K562 (cell line): ENCODE measurements around the gene LCP2. TPM values are rescaled to one million over a fixed set of nuclear protein-coding genes. Genes with fewer than 3 reads are reported as not detected.

Experiments used
- BACH1 ChIP-seq: fragments of 200-800 bp; sonication (Bioruptor generic); IDR thresholded peaks from 2 replicates; pipeline ENCODE4 v1.6.1; 2016; ENCODE audit warnings: missing genetic modification characterization, missing compliant biosample characterization
- RAD21 ChIP-seq, 2 experiments: fragments of 250-450 bp in 1 of 2; fragments of 450-650 bp in 1 of 2; sonication (Bioruptor Pico) in 1 of 2; formaldehyde crosslinking in 1 of 2; IDR thresholded peaks in 1 of 2; conservative IDR thresholded peaks in 1 of 2; 2 replicates each; pipeline versions ENCODE4 v1.4.0 to v1.8.0; 2020 to 2022; ENCODE audit warnings: mild to moderate bottlenecking in 2 of 2, moderate library complexity in 1 of 2
- SMC3 ChIP-seq: conservative IDR thresholded peaks from 2 replicates; pipeline ENCODE4 v1.6.1; 2011; ENCODE audit warnings: low read depth, low read length, improper control_type of control experiment; ENCODE audit not compliant: insufficient read depth
- TSC22D4 ChIP-seq: fragments of 450-650 bp; IDR thresholded peaks from 2 replicates; pipeline ENCODE4 v1.6.1; 2016; ENCODE audit warnings: missing genetic modification characterization, missing biosample characterization, control low read depth
- polyA plus RNA-seq, 8 experiments: library from polyadenylated mRNA; depleted of rRNA in 4 of 8; stranded (reverse) in 5 of 8; unstranded in 3 of 8; fragments of >200 nt; fragmentation: Nextera tagmentation in 2 of 8; fragmentation: Illumina TruSeq in 1 of 8; extraction: Ambion mirVana in 2 of 8; extraction: Trizol in 1 of 8; gene quantifications; 2 replicates each; pipeline versions ENCODE4 v1.2.1 to v1.2.3, GENCODE V29; 2011 to 2014; ENCODE audit warnings: inconsistent platforms in 1 of 8, missing spikeins in 1 of 8
- total RNA-seq, 7 experiments: library from RNA; depleted of rRNA in 6 of 7; stranded (reverse); fragments of >200 nt in 6 of 7; fragmentation: Illumina TruSeq in 2 of 7; extraction: Trizol in 2 of 7; gene quantifications; 2 replicates each; pipeline versions ENCODE4 v1.2.1 to v1.2.3, GENCODE V29; 2011 to 2021; ENCODE audit warnings: low replicate concordance in 1 of 7
- TF ChIP-seq, protein P1 (sequence below): fragments of 450-650 bp; IDR thresholded peaks from 2 replicates; pipeline ENCODE4 v1.6.1; 2017; ENCODE audit warnings: antibody characterized with exemption, mild to moderate bottlenecking
- TF ChIP-seq, protein P2 (sequence below): fragments of 200-800 bp; sonication (Bioruptor generic); IDR thresholded peaks from 2 replicates; pipeline ENCODE4 v1.6.1; 2017; ENCODE audit warnings: missing genetic modification characterization, missing compliant biosample characterization
- TF ChIP-seq, protein P3 (sequence below), 3 experiments: IDR thresholded peaks in 2 of 3; conservative IDR thresholded peaks in 1 of 3; 2 replicates each; pipeline ENCODE4 v1.5.1; 2011 to 2012; ENCODE audit warnings: low read length in 3 of 3, mild to moderate bottlenecking in 3 of 3, control low read depth in 2 of 3, improper control_type of control experiment in 1 of 3, inconsistent platforms in 1 of 3, low read depth in 1 of 3, mixed read lengths in 1 of 3, moderate library complexity in 1 of 3; ENCODE audit not compliant: insufficient read depth in 2 of 3

The LCP2 gene
- total and polyA plus RNA-seq, 9 of the 15 experiments (the other 6 are each of a cell fraction or from before 2014, with no cell fraction given): 4.0 to 31.3 (median 14.6) TPM

DNA sequence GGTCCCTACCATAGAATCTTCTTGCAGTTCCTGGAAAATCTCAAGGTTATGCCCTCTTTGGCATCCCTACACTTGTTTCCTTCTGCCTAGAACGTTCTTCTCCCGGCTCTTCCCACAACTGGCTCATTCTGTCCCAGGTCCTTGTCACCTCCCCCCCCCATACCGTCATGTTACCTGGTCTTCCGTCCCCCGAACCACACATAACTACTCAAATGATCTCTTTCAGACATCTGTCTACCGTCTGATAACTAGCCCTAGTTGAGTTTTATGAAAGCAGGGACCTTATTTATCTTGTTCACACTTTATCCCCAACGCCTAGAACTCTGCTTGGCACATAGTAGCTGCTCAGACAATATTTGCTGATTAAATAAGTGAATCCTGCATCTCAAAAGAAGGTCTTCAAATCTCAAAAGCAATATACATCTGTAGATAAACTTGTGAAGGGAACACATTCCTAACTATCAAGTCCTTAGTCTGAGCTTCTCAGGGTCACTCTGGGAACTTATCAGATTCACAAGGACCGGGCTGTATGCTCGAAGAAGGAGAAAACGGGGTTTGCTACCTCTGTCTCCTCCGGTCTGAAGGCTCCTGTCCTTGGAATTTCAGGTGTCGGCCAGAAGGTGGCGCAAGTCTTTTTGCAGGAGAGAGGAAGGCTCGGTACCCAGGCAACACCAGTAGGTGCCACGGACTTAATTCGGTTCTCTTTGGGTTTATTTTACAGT, 30.0 kb downstream of the LCP2 start (continued):
- peak; percentile 59 for TF ChIP-seq SMC3
- no peak for TF ChIP-seq BACH1
- TF ChIP-seq, protein P1, sequence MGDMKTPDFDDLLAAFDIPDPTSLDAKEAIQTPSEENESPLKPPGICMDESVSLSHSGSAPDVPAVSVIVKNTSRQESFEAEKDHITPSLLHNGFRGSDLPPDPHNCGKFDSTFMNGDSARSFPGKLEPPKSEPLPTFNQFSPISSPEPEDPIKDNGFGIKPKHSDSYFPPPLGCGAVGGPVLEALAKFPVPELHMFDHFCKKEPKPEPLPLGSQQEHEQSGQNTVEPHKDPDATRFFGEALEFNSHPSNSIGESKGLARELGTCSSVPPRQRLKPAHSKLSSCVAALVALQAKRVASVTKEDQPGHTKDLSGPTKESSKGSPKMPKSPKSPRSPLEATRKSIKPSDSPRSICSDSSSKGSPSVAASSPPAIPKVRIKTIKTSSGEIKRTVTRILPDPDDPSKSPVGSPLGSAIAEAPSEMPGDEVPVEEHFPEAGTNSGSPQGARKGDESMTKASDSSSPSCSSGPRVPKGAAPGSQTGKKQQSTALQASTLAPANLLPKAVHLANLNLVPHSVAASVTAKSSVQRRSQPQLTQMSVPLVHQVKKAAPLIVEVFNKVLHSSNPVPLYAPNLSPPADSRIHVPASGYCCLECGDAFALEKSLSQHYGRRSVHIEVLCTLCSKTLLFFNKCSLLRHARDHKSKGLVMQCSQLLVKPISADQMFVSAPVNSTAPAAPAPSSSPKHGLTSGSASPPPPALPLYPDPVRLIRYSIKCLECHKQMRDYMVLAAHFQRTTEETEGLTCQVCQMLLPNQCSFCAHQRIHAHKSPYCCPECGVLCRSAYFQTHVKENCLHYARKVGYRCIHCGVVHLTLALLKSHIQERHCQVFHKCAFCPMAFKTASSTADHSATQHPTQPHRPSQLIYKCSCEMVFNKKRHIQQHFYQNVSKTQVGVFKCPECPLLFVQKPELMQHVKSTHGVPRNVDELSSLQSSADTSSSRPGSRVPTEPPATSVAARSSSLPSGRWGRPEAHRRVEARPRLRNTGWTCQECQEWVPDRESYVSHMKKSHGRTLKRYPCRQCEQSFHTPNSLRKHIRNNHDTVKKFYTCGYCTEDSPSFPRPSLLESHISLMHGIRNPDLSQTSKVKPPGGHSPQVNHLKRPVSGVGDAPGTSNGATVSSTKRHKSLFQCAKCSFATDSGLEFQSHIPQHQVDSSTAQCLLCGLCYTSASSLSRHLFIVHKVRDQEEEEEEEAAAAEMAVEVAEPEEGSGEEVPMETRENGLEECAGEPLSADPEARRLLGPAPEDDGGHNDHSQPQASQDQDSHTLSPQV: 0 out of 2 replicates have a peak, but pooled peaks have one; percentile 17
- TF ChIP-seq, protein P2, sequence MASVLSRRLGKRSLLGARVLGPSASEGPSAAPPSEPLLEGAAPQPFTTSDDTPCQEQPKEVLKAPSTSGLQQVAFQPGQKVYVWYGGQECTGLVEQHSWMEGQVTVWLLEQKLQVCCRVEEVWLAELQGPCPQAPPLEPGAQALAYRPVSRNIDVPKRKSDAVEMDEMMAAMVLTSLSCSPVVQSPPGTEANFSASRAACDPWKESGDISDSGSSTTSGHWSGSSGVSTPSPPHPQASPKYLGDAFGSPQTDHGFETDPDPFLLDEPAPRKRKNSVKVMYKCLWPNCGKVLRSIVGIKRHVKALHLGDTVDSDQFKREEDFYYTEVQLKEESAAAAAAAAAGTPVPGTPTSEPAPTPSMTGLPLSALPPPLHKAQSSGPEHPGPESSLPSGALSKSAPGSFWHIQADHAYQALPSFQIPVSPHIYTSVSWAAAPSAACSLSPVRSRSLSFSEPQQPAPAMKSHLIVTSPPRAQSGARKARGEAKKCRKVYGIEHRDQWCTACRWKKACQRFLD: peak; percentile 63; the same call in 1 of the 2 replicates
- TF ChIP-seq, protein P3, sequence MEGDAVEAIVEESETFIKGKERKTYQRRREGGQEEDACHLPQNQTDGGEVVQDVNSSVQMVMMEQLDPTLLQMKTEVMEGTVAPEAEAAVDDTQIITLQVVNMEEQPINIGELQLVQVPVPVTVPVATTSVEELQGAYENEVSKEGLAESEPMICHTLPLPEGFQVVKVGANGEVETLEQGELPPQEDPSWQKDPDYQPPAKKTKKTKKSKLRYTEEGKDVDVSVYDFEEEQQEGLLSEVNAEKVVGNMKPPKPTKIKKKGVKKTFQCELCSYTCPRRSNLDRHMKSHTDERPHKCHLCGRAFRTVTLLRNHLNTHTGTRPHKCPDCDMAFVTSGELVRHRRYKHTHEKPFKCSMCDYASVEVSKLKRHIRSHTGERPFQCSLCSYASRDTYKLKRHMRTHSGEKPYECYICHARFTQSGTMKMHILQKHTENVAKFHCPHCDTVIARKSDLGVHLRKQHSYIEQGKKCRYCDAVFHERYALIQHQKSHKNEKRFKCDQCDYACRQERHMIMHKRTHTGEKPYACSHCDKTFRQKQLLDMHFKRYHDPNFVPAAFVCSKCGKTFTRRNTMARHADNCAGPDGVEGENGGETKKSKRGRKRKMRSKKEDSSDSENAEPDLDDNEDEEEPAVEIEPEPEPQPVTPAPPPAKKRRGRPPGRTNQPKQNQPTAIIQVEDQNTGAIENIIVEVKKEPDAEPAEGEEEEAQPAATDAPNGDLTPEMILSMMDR (IDR thresholded peaks at IDR 0.05 in 2 of 3, conservative IDR thresholded peaks at IDR 0.05 in 1 of 3; ENCODE audit: insufficient read depth in 2 of 3, low read depth in 1 of 3, low read length in 3 of 3): peak; percentile 84 to 86 (median 85)
- TF ChIP-seq TSC22D4 (tag): no peak
- TF ChIP-seq RAD21 (CRISPR knock-in tag; conservative IDR thresholded peaks at IDR 0.05 in 1 of 2, IDR thresholded peaks at IDR 0.05 in 1 of 2): peak; percentile 78 to 82
